Ovary (tissue), 3 donors: ENCODE measurements around the gene PDZD4.

Experiments used
- CTCF ChIP-seq, 3 donors: fragments of 450-650 bp in 2 of 3; fragments of 200-600 bp in 1 of 3; IDR thresholded peaks; one replicate each; pipeline versions ENCODE4 v1.5.1 to v1.8.0; 2016 to 2022; ENCODE audit warnings: antibody characterized with exemption in 3 of 3, mild to moderate bottlenecking in 1 of 3
- EP300 ChIP-seq: sonication (generic); formaldehyde crosslinking; IDR thresholded peaks from one replicate; pipeline ENCODE4 v1.6.1; 2017; ENCODE audit warnings: antibody characterized with exemption
- donor health status: DM: no; HTN: no; CAD: no.

GRCh38 chrX:153799326-153799725 is 31.0 kb downstream of the PDZD4 start:
- TF ChIP-seq CTCF (IDR thresholded peaks at IDR 0.05) (no peak), EP300 (no peak)
